Occipital lobe (tissue), 2 donors: ENCODE measurements around the gene SATB1. TPM values are rescaled to one million over a fixed set of nuclear protein-coding genes. Genes with fewer than 3 reads are reported as not detected.

Source experiments
- DNase-seq: peaks from one replicate; lab custom pipeline; 2025; lab: John Stamatoyannopoulos, UW
- total RNA-seq: library from RNA; depleted of rRNA; stranded (reverse); fragments of >200 nt; gene quantifications from one replicate; pipeline ENCODE4 v1.2.3, GENCODE V29; 2014

Gene SATB1
- total RNA-seq, 1 donor from 2014 or later: 166 TPM

- no peak for DNase-seq
These were observed 7.6 kb upstream of the SATB1 start for GRCh38 chr3:18432752-18433151.

DNA sequence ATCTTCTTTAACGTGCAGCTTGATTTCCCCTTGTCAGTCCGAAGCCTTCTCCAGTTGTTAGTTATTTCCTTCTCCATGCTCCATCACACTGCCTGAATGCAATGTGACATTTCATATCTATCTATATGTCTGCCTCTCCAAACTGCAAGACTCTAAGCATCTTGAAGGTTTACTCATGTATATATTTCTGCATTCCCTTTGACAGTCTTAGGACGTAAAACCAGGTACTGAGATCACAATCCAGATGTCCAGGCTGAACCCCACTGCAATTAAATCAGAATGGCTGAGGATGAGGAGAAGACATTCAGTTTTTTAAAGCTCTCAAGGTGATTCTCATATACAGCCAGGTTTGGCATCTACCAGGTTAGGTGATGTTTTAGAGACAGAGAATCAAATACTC is 6.1 kb upstream of the SATB1 start:
- no peak for DNase-seq

GRCh38 chr3:18428991-18429745 is 4.0 kb upstream of the SATB1 start:
- DNase-seq: no peak

DNA sequence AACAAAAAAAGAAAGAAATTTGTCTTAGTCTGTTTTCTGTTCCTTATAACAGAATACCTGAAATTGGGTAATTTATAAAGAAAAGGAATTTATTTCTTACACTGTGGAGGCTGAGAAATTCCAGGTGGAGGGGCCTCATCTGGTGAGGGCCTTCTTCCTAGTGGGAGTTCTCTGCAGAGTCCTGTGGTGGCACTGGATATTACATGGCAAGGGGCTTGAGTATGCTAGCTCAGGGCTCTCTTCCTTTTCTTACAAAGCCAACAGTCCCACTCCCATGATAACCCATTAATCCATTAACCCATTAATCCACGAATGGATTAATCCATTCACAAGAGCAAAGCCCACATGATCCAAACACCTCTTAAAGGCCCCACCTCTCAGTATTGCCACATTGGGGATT is 2.9 kb upstream of the SATB1 start:
- DNase-seq: no peak

DNA sequence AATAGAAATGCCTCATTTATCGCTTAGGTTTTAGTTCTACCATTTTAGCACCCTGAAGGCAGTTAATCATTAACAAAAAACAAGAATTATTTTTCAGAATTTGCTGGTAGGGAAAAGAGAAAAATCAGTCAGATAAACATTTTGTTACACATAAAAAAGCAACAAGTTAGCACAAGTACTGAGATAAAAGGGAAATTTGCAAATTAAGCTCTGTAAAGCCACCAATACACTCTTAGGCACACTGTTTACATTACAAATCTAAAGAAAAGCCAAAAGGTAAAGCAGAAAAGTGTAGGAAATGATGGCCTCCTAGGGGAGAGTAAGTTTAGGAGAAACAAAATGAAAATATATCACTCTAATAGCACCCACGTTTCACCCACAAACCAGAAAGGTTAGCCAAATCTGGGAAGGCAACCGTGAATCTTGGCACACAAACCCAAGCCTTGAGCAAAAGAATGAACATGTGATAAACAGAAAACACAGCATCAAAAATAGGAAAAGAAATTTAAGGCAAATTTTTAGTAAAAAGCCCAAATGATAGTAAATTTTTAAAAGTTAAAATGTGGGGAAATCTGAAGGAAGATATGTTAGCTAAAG is 1.6 kb upstream of the SATB1 start:
- no peak for DNase-seq

GRCh38 chr3:18425641-18426257 is 610 bp upstream of the SATB1 start:
- peak; percentile 58 for DNase-seq

DNA sequence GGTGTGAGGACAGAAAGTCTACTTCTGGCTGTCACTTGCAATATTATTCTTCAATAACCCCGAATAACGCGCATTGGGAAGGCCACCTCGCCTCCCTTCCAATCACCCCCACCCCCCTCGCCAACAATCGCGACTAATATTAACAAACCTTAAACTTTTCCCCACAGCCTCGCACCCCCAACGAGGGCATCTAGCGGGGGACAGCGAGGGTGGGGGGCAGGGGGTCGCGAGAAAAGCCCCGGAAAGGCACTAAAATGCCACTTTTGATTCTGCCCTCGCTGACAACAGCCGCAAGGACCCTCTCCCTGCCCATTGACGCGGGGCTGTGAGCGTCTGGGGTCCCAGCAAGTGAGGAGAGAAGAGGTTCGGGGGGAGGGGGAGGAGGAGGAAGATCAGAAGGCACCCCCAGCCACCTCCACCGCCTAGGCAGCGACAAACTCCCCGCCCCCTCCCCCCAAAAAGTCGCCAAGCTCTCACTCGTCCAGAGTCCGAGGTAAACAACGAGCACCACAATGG is 868 bp downstream of the SATB1 start:
- DNase-seq: no peak

GRCh38 chr3:18423401-18424212 is 1.5 kb downstream of the SATB1 start:
- no peak for DNase-seq

GRCh38 chr3:18422972-18423371 is 2.2 kb downstream of the SATB1 start:
- DNase-seq: no peak

DNA sequence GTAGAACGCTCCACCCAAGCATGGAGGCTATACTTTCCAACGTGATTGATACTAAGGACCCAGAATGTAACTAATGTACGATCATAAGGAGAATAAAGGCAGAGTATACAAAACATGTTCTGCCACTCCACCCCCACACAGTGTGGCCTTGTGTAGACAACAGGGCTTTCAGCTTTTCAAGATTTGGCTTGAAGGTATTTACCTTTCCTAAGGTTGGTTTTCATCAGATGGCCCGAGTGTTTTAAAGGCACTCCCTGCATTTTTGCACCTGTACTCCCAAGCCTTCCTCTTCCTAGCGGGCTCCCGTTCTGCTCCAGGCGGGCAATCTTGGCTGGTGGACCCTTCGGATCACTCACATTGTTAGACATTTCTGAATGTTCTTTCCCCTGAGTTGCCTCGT is 4.6 kb downstream of the SATB1 start:
- no peak for DNase-seq

GRCh38 chr3:18419232-18419631 is 5.9 kb downstream of the SATB1 start:
- no peak for DNase-seq

DNA sequence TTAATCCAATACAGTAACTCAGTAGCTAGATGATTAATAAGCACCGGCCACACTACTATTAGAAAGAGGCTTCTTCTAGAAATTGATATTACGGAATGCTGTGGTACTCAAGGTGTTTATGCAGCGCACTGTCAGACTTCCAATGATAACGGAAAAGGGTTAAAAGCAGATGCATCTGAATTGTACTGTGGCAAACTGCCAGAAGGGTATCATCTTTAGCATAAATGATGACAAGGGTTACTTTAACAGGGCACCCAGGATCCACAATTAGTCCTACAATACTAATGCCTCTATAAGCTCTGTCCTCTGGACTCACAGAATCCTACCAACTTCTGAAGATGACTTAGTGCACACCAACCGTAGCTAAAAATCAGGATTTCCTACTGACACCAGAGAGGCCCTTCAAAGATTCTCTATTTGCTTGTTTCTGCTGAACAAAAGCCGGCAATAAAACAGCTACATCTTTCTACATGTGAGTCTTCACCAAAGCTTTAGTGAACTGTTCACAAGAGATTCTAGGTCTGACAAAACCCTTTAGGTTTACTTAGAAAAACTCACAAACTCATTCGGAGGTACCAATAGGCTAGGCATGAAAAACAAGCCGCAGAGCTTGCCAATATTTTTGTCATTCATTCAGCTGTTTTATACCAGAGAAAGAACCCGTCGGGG is 7.1 kb downstream of the SATB1 start:
- no peak for DNase-seq

GRCh38 chr3:18416332-18416731 is 8.8 kb downstream of the SATB1 start:
- DNase-seq: no peak

DNA sequence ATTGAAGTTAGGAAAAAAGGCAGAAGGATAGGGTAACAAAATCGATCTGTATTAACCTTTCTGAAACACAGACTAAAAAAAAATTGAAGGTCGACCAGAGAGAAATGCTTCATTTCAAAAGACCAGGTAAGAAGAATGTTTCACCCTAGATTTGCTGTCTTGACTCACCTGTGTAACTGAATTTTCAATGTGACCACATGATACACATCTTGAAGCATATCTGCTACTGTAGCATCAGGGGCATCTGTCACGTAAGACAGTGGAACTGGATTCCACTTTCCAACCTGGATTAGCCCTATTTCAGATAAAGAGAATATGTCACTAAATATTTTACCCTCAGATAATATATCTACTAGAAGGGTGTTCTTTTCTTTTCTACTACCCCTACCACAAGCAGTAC is 9.3 kb downstream of the SATB1 start:
- no peak for DNase-seq

DNA sequence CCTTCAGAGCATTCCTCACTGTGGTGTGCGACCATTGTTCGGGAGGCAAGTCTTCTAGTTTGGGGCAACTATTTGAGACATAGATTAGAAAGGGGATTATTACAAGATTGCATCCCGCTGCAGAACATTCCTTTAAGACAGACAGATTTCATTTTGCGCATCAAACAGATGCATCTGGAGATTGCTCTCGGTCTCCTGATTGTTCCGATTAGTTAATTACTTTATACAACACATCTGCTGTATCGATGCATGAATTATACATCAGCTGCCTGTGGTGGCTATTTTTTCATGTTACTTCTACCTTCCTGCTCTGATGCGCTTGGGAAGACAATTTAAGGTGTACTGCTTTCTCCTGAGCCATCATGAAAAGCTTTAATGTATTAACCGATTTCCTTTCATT is 10.0 kb downstream of the SATB1 start:
- DNase-seq: no peak

- no peak for DNase-seq
These were observed 12.5 kb downstream of the SATB1 start for GRCh38 chr3:18412684-18413083.

- DNase-seq: no peak
These were observed 13.6 kb downstream of the SATB1 start for GRCh38 chr3:18411541-18411940.

- no peak for DNase-seq
These were observed 14.9 kb downstream of the SATB1 start for GRCh38 chr3:18410205-18410604.

DNA sequence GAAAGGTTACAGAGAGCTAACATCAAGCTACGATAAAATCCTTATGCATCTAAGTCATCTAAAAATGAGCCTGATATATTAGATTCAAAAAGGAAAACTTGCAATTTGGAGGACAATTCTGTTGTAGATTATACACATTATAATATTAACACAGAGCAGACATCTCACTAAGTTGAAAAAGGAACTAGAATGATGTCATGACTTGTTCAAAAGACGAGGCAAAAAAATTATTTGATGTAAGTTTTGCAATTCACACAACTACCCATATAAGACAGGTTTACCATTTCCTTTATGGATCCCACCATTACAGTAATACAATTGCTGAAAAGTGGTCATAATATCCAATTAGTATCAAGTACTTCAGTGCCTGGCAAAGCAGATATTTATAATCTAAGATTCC is 15.9 kb downstream of the SATB1 start:
- DNase-seq: no peak

- no peak for DNase-seq
These were observed 20.0 kb downstream of the SATB1 start for GRCh38 chr3:18405141-18405540.

DNA sequence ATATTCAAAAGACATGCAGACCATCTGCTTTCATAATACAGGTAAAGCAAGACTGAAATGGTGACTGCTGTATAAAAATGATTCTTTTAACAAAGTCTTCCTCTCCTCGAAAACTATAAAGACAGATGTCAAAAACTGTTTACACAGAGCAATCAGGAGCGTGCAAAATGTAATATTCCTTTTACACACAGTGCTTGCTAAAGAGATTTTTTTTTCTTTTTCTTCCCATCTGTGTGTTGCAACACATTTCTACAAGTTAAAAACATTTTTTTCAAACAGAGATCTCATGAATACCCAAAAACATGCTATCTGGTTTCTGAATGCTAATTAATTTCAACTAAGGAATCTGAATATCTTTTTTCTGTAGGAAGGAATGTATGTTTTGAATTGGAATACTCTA is 22.1 kb downstream of the SATB1 start:
- DNase-seq: no peak
